CD8-positive, alpha-beta memory T cell (primary cell): ENCODE results near the gene MYOZ1. TPM values are rescaled to one million over a fixed set of nuclear protein-coding genes. Genes with fewer than 3 reads are reported as not detected.
"Not testable (repeated sequence)": the region's sequence is repeated elsewhere in the genome, so short reads cannot be mapped to it uniquely, and the experiment has no call there.

Experiments used
- CTCF ChIA-PET: fragments of 350-600 bp; sonication (Branson Sonifier 250); formaldehyde crosslinking; loops from one replicate; lab custom pipeline; 2021; ENCODE audit warnings: antibody characterized with exemption; lab: Charles Lee
- POLR2A ChIA-PET: fragments of 350-600 bp; sonication (Branson Sonifier 250); formaldehyde crosslinking; loops from one replicate; lab custom pipeline; 2021; ENCODE audit warnings: antibody characterized with exemption; lab: Charles Lee
- DNase-seq, 5 donors: peaks; one replicate each; pipeline versions ENCODE4 v3.0.0 to v3.0.0-alpha.2; 2020 to 2022; ENCODE audit warnings: mixed read lengths in 1 of 5
- H3K27ac ChIP-seq: one replicate; pipeline ENCODE4 v1.7.0; 2013; ENCODE audit warnings: low read depth, mild to moderate bottlenecking, low read length, moderate library complexity
- H3K27me3 ChIP-seq: 2 replicates; pipeline ENCODE4 v1.7.0; 2013; ENCODE audit warnings: low read length, mild to moderate bottlenecking; ENCODE audit not compliant: insufficient read depth, poor library complexity, severe bottlenecking
- H3K36me3 ChIP-seq: 2 replicates; pipeline ENCODE4 v1.7.0; 2013; ENCODE audit warnings: mild to moderate bottlenecking, low read length, moderate library complexity; ENCODE audit not compliant: insufficient read depth
- H3K4me1 ChIP-seq: 2 replicates; pipeline ENCODE4 v1.7.0; 2013; ENCODE audit warnings: mild to moderate bottlenecking, low read length, moderate library complexity; ENCODE audit not compliant: insufficient read depth
- H3K4me3 ChIP-seq: 2 replicates; pipeline ENCODE4 v1.7.0; 2013; ENCODE audit warnings: mild to moderate bottlenecking, low read length
- H3K9me3 ChIP-seq: 2 replicates; pipeline ENCODE4 v1.7.0; 2013; ENCODE audit warnings: mild to moderate bottlenecking, low read length
- H3K27ac Mint-ChIP-seq, 8 donors: one replicate each; pipeline ENCODE4 v1.8.0; 2020 to 2021; ENCODE audit warnings: mixed read lengths in 8 of 8, mild to moderate bottlenecking in 6 of 8, inconsistent platforms in 3 of 8, moderate library complexity in 3 of 8
- H3K27me3 Mint-ChIP-seq, 2 donors: one replicate each; pipeline ENCODE4 v1.8.0; 2020 to 2021; ENCODE audit warnings: mixed read lengths in 2 of 2, mild to moderate bottlenecking in 1 of 2, moderate library complexity in 1 of 2
- H3K36me3 Mint-ChIP-seq, 3 donors: one replicate each; pipeline ENCODE4 v1.8.0; 2020 to 2021; ENCODE audit warnings: mixed read lengths in 3 of 3, inconsistent platforms in 1 of 3, mild to moderate bottlenecking in 1 of 3
- H3K4me1 Mint-ChIP-seq, 3 donors: one replicate each; pipeline ENCODE4 v1.8.0; 2020 to 2021; ENCODE audit warnings: mixed read lengths in 3 of 3, inconsistent platforms in 1 of 3, mild to moderate bottlenecking in 1 of 3
- H3K4me3 Mint-ChIP-seq, 7 donors: one replicate each; pipeline ENCODE4 v1.8.0; 2020 to 2021; ENCODE audit warnings: mixed read lengths in 7 of 7, mild to moderate bottlenecking in 6 of 7, moderate library complexity in 4 of 7, inconsistent platforms in 2 of 7
- H3K9me3 Mint-ChIP-seq, 5 donors: one replicate each; pipeline ENCODE4 v1.8.0; 2020 to 2022; ENCODE audit warnings: mixed read lengths in 5 of 5, mild to moderate bottlenecking in 3 of 5, moderate library complexity in 2 of 5, inconsistent platforms in 1 of 5
- polyA plus RNA-seq: library from polyadenylated mRNA; unstranded; fragments of 300-500 nt; fragmentation: Illumina TruSeq; gene quantifications from one replicate; pipeline ENCODE4 v1.2.3, GENCODE V29; 2021
- total RNA-seq, 2 experiments: library from RNA; stranded (reverse); gene quantifications; one replicate each; pipeline ENCODE4 v1.2.3, GENCODE V29; 2021

MYOZ1 gene
- total RNA-seq: not detected
- not detected for polyA plus RNA-seq

DNA sequence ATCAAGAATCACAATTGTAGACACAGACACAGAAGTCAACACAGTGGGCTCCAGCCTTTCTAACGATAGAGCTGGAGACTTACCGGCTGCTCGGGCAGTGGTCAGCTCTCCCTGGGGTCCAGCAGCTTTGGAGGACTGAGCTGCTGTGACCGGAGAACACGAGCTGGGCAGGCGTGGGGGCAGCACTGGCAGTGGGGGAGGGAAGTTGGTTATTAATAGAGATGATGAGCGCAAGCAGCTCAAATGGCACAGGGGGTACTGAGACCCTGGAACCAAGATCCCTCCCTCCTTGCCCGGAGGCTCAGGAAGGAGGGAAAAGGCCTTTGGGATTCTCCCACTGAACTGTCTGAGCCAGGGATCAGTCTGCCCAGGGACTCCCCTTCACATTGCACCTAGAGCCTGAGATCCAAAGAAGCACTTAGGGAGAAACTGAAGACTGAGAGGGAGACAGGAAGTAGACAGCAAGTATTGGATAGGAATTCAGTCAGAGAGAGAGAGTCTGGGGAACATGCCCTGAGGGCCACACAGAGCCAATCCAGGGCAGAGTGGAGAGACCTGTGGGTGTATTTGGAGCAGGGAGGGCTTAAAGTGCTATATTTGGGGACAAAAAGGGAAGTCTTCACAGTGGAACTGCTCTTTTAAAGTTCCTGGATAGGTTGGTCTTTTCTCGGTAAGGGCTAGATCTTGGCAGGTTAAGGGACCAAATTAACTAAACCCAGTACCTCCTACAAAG lies at the start of gene MYOZ1:
Gene MYOZ1 (minus strand): TSS at position 147 of the 733 bp plus-strand sequence. CDS start 1,457 bp downstream, outside the sequence.
- H3K27me3 ChIP-seq: no peaks in the 10 kb centered on the region
- Mint-ChIP-seq H3K27ac (no peak within 1 kb of the TSS), H3K9me3 (no peaks in the 10 kb centered on the region), H3K27me3 (peaks cover 4 to 16% of the 10 kb centered on the region in 2 donors), H3K4me1 (peaks cover 3 to 9% (median 6%) of the 10 kb centered on the region in 3 donors), H3K36me3 (peaks cover 0 to 2% (median 0%) of the 10 kb centered on the region in 3 donors), H3K4me3 (no peak within 1 kb of the TSS)
- DNase-seq: no peak
- CTCF ChIA-PET: interaction anchor here (11.6 kb wide), 1 partner anchor 112 kb away, joined by 150 read pairs; no protein-coding TSS in a partner anchor
- H3K4me1 ChIP-seq: no peaks in the 10 kb centered on the region
- H3K4me3 ChIP-seq: no peak within 1 kb of the TSS
- no peaks in the 10 kb centered on the region for H3K9me3 ChIP-seq
- POLR2A ChIA-PET: no interaction called here
- no peaks in the 10 kb centered on the region for H3K36me3 ChIP-seq
- H3K27ac ChIP-seq: no peak within 1 kb of the TSS

DNA sequence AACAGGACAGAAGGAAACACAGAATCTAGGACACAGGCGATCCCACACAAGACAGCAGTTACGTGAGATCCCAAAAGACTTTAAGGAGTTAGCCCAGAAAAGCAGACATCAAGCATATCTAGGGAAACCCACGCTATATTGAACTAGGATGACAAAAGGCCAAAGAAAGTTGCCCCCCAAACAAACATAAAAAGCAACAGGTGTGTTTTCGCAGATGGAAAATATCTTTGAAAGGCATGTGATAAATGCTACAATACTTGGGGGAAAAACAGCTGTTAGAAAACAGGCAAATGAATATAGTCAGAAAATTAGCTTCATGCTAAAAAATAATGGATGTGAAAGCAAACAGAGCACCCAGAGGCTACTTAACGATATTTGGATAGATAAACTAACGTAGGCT lies 49.5 kb upstream of the MYOZ1 start:
- CTCF ChIA-PET, H3K4me3 ChIP-seq, H3K4me1 ChIP-seq, H3K9me3 Mint-ChIP-seq, POLR2A ChIA-PET, H3K4me1 Mint-ChIP-seq, DNase-seq, H3K27me3 Mint-ChIP-seq, H3K4me3 Mint-ChIP-seq, H3K27me3 ChIP-seq, H3K9me3 ChIP-seq, H3K27ac ChIP-seq, H3K36me3 ChIP-seq: not testable (repeated sequence)
- peak overlapping the region in 1 of 8 donors; percentile 17 for H3K27ac Mint-ChIP-seq
- peaks cover 0 to 26% (median 6%) of the 10 kb centered on the region in 3 donors for H3K36me3 Mint-ChIP-seq

- CTCF ChIA-PET, POLR2A ChIA-PET, H3K9me3 ChIP-seq, H3K9me3 Mint-ChIP-seq, H3K36me3 ChIP-seq, H3K27me3 ChIP-seq, H3K4me3 ChIP-seq, H3K27me3 Mint-ChIP-seq, H3K4me1 Mint-ChIP-seq, H3K27ac ChIP-seq, H3K4me3 Mint-ChIP-seq, DNase-seq, H3K4me1 ChIP-seq, H3K27ac Mint-ChIP-seq: not testable (repeated sequence)
- H3K36me3 Mint-ChIP-seq: peaks cover 0 to 28% (median 6%) of the 10 kb centered on the region in 3 donors
These were observed 48.3 kb upstream of the MYOZ1 start for GRCh38 chr10:73689596-73689995.

DNA sequence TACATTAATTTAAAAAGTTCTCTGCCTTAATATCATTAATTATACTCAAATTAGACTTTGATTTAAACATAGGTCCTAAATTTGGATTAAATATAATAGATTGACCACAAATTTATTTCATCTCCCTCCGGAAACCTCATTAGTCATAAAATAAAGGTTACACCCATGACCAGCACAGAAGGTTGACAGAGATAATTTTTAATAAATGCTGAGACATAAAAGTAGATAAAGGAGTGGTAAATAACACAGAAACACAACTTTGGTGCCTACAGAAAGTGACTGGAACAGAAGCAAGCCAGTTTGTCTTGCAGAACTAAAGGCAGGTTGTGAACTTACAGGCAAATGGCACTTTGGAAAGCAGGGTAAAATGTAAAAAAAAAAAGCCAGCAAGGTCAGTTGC lies 46.4 kb upstream of the MYOZ1 start:
- DNase-seq, H3K4me3 ChIP-seq, H3K27ac ChIP-seq, H3K4me3 Mint-ChIP-seq, H3K36me3 ChIP-seq, H3K9me3 ChIP-seq, H3K9me3 Mint-ChIP-seq, CTCF ChIA-PET, H3K27ac Mint-ChIP-seq, H3K27me3 ChIP-seq, H3K27me3 Mint-ChIP-seq, POLR2A ChIA-PET, H3K4me1 Mint-ChIP-seq, H3K4me1 ChIP-seq: not testable (repeated sequence)
- peaks cover 0 to 23% (median 6%) of the 10 kb centered on the region in 3 donors for H3K36me3 Mint-ChIP-seq

GRCh38 chr10:73674546-73674945 lies 33.3 kb upstream of the MYOZ1 start:
- H3K4me1 Mint-ChIP-seq, H3K4me1 ChIP-seq, CTCF ChIA-PET, H3K27me3 Mint-ChIP-seq, H3K4me3 Mint-ChIP-seq, H3K36me3 ChIP-seq, H3K27ac Mint-ChIP-seq, DNase-seq, H3K27me3 ChIP-seq, H3K9me3 Mint-ChIP-seq, H3K4me3 ChIP-seq, H3K27ac ChIP-seq, H3K36me3 Mint-ChIP-seq, POLR2A ChIA-PET, H3K9me3 ChIP-seq: not testable (repeated sequence)

- H3K27ac ChIP-seq, CTCF ChIA-PET, POLR2A ChIA-PET, H3K27me3 ChIP-seq, H3K4me1 ChIP-seq, H3K9me3 Mint-ChIP-seq, DNase-seq, H3K36me3 Mint-ChIP-seq, H3K36me3 ChIP-seq, H3K27me3 Mint-ChIP-seq, H3K9me3 ChIP-seq, H3K4me1 Mint-ChIP-seq, H3K27ac Mint-ChIP-seq, H3K4me3 Mint-ChIP-seq, H3K4me3 ChIP-seq: not testable (repeated sequence)
These were observed 27.1 kb upstream of the MYOZ1 start for GRCh38 chr10:73668378-73668777.

DNA sequence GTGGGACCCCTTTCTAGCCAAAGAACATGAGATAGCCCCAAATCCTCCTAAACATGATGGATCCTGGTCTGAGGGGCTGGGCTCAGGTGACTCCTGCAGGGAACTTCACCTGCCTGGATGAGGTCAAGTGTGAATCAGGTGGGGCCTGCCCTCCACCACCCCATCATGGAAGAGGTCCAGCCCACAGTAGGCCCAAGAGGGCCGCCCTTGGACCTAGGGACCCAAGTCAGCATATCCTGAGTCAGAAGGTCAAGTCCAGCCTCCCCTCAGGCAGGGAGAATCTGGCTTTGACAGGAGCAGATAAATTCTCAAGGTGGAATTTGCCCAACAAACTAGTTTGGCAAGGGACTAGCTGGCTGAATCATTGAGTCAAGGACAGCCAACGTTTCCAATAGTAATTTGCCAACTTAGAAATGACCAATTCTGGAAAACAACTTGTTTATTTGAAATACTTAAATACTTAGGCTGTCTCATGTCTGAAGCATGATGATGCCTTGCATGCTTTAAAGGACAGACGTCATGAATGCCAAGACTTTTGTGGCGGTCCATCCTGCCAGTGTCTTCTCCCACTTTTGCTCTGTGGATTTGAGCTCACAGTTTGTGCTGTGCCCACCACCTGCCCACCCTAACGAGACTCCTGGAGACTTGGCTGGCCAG lies 25.0 kb upstream of the MYOZ1 start:
- H3K36me3 Mint-ChIP-seq, H3K27me3 Mint-ChIP-seq, CTCF ChIA-PET, H3K36me3 ChIP-seq, POLR2A ChIA-PET, H3K9me3 ChIP-seq, H3K4me1 Mint-ChIP-seq, H3K27me3 ChIP-seq, H3K27ac Mint-ChIP-seq, H3K4me3 Mint-ChIP-seq, H3K4me3 ChIP-seq, DNase-seq, H3K27ac ChIP-seq, H3K9me3 Mint-ChIP-seq, H3K4me1 ChIP-seq: not testable (repeated sequence)

- H3K36me3 Mint-ChIP-seq, H3K27me3 Mint-ChIP-seq, H3K9me3 Mint-ChIP-seq, H3K27ac Mint-ChIP-seq, DNase-seq, H3K4me3 Mint-ChIP-seq, H3K36me3 ChIP-seq, CTCF ChIA-PET, H3K4me1 Mint-ChIP-seq, H3K27me3 ChIP-seq, POLR2A ChIA-PET, H3K9me3 ChIP-seq, H3K4me3 ChIP-seq, H3K4me1 ChIP-seq, H3K27ac ChIP-seq: not testable (repeated sequence)
These were observed 24.3 kb upstream of the MYOZ1 start for GRCh38 chr10:73665581-73665980.
